Transverse colon (tissue), 4 donors: ENCODE measurements around the gene GABRB1. TPM values are rescaled to one million over a fixed set of nuclear protein-coding genes. Genes with fewer than 3 reads are reported as not detected.

Source experiments
- DNase-seq: peaks from one replicate; pipeline ENCODE4 v3.0.0-alpha.2; 2019
- H3K27ac ChIP-seq, 4 donors: fragments of 200-600 bp; sonication (generic); 2 replicates each; pipeline ENCODE4 v1.5.1; 2016 to 2018; ENCODE audit warnings: inconsistent platforms in 4 of 4
- H3K27me3 ChIP-seq: fragments of 200-600 bp; sonication (generic); 2 replicates; pipeline ENCODE4 v1.5.1; 2017; ENCODE audit warnings: inconsistent platforms
- H3K36me3 ChIP-seq, 4 donors: fragments of 200-600 bp; sonication (generic); 2 replicates each; pipeline ENCODE4 v1.5.1; 2017 to 2019; ENCODE audit warnings: inconsistent platforms in 4 of 4
- H3K4me1 ChIP-seq, 4 donors: fragments of 200-600 bp; sonication (generic); 2 replicates each; pipeline ENCODE4 v1.5.1; 2017 to 2020; ENCODE audit warnings: inconsistent platforms in 4 of 4
- H3K4me3 ChIP-seq, 4 donors: fragments of 200-600 bp; sonication (generic); 1 replicate in 1 of 4; 2 replicates in 3 of 4; pipeline versions ENCODE4 v1.5.1 to v1.6.1; 2017 to 2019; ENCODE audit warnings: inconsistent platforms in 4 of 4
- H3K9me3 ChIP-seq, 2 donors: fragments of 200-600 bp; sonication (generic); 2 replicates each; pipeline ENCODE4 v1.5.1; 2017 to 2019; ENCODE audit warnings: inconsistent platforms in 2 of 2
- CTCF ChIP-seq, 5 experiments: fragments of 200-600 bp in 3 of 5; fragments of 450-650 bp in 2 of 5; sonication (generic) in 3 of 5; IDR thresholded peaks; 1 replicate in 2 of 5; 2 replicates in 3 of 5; pipeline ENCODE4 v1.5.1; 2016 to 2017; ENCODE audit warnings: antibody characterized with exemption in 5 of 5, inconsistent platforms in 3 of 5, mild to moderate bottlenecking in 2 of 5, moderate library complexity in 1 of 5
- EP300 ChIP-seq: sonication (generic); formaldehyde crosslinking; IDR thresholded peaks from one replicate; pipeline ENCODE4 v1.6.1; 2017; ENCODE audit warnings: antibody characterized with exemption, low read depth
- POLR2A ChIP-seq: fragments of 450-650 bp; IDR thresholded peaks from one replicate; pipeline ENCODE4 v1.6.1; 2016; ENCODE audit warnings: antibody characterized with exemption, mild to moderate bottlenecking, moderate library complexity
- POLR2AphosphoS5 ChIP-seq, 3 donors: sonication (generic); formaldehyde crosslinking; IDR thresholded peaks; one replicate each; pipeline ENCODE4 v1.6.1; 2016; ENCODE audit warnings: antibody characterized with exemption in 3 of 3
- WGBS, 2 donors: methylation state at CpG; one replicate each; pipeline ENCODE4 v1.1.5; 2018; ENCODE audit warnings: low coverage in 1 of 2; 5-methylcytosine and 5-hydroxymethylcytosine counted together
- in situ Hi-C, 4 donors: fragments of 200-750 bp; cut with MboI; loops; one replicate each; pipeline versions ENCODE4 v1.15.0 to v1.15.1; 2017; ENCODE audit warnings: low sequenced_read_pairs in 3 of 4, low pct_ligation_motif_present in 1 of 4, low pct_unique_long_range_greater_than_20kb in 1 of 4
- intact Hi-C: fragments of 100-400 bp; cut with DNase I; formaldehyde crosslinking; loops from one replicate; pipeline ENCODE4 v1.15.1; 2023; ENCODE audit warnings: low total_unique reads
- total RNA-seq, 4 donors: library from RNA; depleted of rRNA; stranded (reverse); fragments of >200 nt; gene quantifications; one replicate each; pipeline ENCODE4 v1.1.0, GENCODE V29; 2016

GABRB1 gene
- total RNA-seq, 4 donors from 2014 or later: 0.14 to 19.7 (median 0.48) TPM; not detected in 1

- in situ Hi-C loops (no loop called here), intact Hi-C loops (no loop called here)
- Histone ChIP-seq H3K4me1 (no peaks in the 10 kb centered on the region), H3K36me3 (no peaks in the 10 kb centered on the region), H3K4me3 (no peak overlapping the region), H3K27ac (no peak overlapping the region), H3K27me3 (no peaks in the 10 kb centered on the region), H3K9me3 (no peaks in the 10 kb centered on the region)
- no peak for DNase-seq
- 89 to 92% methylated on average over 1 of the region's 1 CpG for WGBS, 2 donors
- no peak for TF ChIP-seq POLR2A
- no peak for TF ChIP-seq EP300
- no peak for TF ChIP-seq CTCF (IDR thresholded peaks at IDR 0.05)
- no peak for TF ChIP-seq POLR2AphosphoS5 (IDR thresholded peaks at IDR 0.05)
These were observed 79.3 kb downstream of the GABRB1 start for GRCh38 chr4:47110546-47111132.

GRCh38 chr4:47118192-47118929 is 87.0 kb downstream of the GABRB1 start:
- intact Hi-C loops (no loop called here), in situ Hi-C loops (no loop called here)
- H3K27ac ChIP-seq: no peak overlapping the region
- no peak overlapping the region for H3K4me3 ChIP-seq
- peaks cover 0 to 3% (median 0%) of the 10 kb centered on the region in 4 donors for H3K4me1 ChIP-seq
- TF ChIP-seq POLR2AphosphoS5 (IDR thresholded peaks at IDR 0.05) (no peak), CTCF (IDR thresholded peaks at IDR 0.05) (no peak), EP300 (no peak), POLR2A (no peak)
- no peak for DNase-seq
- 36 to 66% methylated on average over 3 of the region's 3 CpGs for WGBS, 2 donors
- H3K9me3 ChIP-seq: no peaks in the 10 kb centered on the region
- H3K36me3 ChIP-seq: no peaks in the 10 kb centered on the region
- no peaks in the 10 kb centered on the region for H3K27me3 ChIP-seq

GRCh38 chr4:47120783-47121182 is 89.4 kb downstream of the GABRB1 start:
- peaks cover 0 to 3% (median 0%) of the 10 kb centered on the region in 4 donors for H3K4me1 ChIP-seq
- no peaks in the 10 kb centered on the region for H3K9me3 ChIP-seq
- TF ChIP-seq EP300 (no peak), CTCF (IDR thresholded peaks at IDR 0.05) (no peak), POLR2A (no peak), POLR2AphosphoS5 (IDR thresholded peaks at IDR 0.05) (no peak)
- no peaks in the 10 kb centered on the region for H3K36me3 ChIP-seq
- WGBS, 2 donors: 50% methylated on average over 1 of the region's 1 CpG; no CpG with 5 or more reads in 1 of the 2 donors
- no peak overlapping the region for H3K4me3 ChIP-seq
- no peak for DNase-seq
- H3K27me3 ChIP-seq: no peaks in the 10 kb centered on the region
- H3K27ac ChIP-seq: no peak overlapping the region
- in situ Hi-C loops: no loop called here
- intact Hi-C loops: no loop called here

- H3K4me3 ChIP-seq: no peak overlapping the region
- H3K27me3 ChIP-seq: no peaks in the 10 kb centered on the region
- in situ Hi-C loops: no loop called here
- H3K4me1 ChIP-seq: peaks cover 0 to 3% (median 0%) of the 10 kb centered on the region in 4 donors
- peak; percentile 58 for DNase-seq
- no peak overlapping the region for H3K27ac ChIP-seq
- H3K36me3 ChIP-seq: no peaks in the 10 kb centered on the region
- WGBS, 2 donors: 7 to 13% methylated on average over 4 of the region's 4 CpGs
- intact Hi-C loops: no loop called here
- no peak for TF ChIP-seq POLR2AphosphoS5 (IDR thresholded peaks at IDR 0.05)
- TF ChIP-seq CTCF (IDR thresholded peaks at IDR 0.05): peak; percentile 54 to 77 (median 65)
- no peak for TF ChIP-seq POLR2A
- H3K9me3 ChIP-seq: no peaks in the 10 kb centered on the region
These were observed 91.4 kb downstream of the GABRB1 start for GRCh38 chr4:47122592-47123291.
